H9 (cell line): ENCODE data around the gene KIF3B. TPM values are rescaled to one million over a fixed set of nuclear protein-coding genes. Genes with fewer than 3 reads are reported as not detected.
"Not testable (repeated sequence)": the region's sequence is repeated elsewhere in the genome, so short reads cannot be mapped to it uniquely, and the experiment has no call there.

Source experiments
- DNase-seq: peaks from one replicate; pipeline ENCODE4 v3.0.0-alpha.2; 2017
- H2AFZ ChIP-seq: one replicate; pipeline ENCODE4 v1.6.1; 2013; ENCODE audit warnings: mild to moderate bottlenecking, low read length, control low read depth, moderate library complexity
- H2AK5ac ChIP-seq: 2 replicates; pipeline ENCODE4 v1.6.1; 2013; ENCODE audit warnings: low read length, control low read depth, mixed read lengths; ENCODE audit not compliant: insufficient read length
- H2BK120ac ChIP-seq: one replicate; pipeline ENCODE4 v1.6.1; 2013; ENCODE audit warnings: low read depth, mild to moderate bottlenecking, low read length, control low read depth, inconsistent platforms; ENCODE audit not compliant: poor library complexity, severe bottlenecking
- H2BK12ac ChIP-seq: 2 replicates; pipeline ENCODE4 v1.6.1; 2013; ENCODE audit warnings: low read length, control low read depth, mixed read lengths, low read depth; ENCODE audit not compliant: insufficient read length
- H2BK15ac ChIP-seq: 2 replicates; pipeline ENCODE4 v1.6.1; 2013; ENCODE audit warnings: low read depth, low read length, control low read depth
- H2BK20ac ChIP-seq: one replicate; pipeline ENCODE4 v1.6.1; 2013; ENCODE audit warnings: low read depth, mild to moderate bottlenecking, low read length, control low read depth, inconsistent platforms; ENCODE audit not compliant: poor library complexity, severe bottlenecking
- H2BK5ac ChIP-seq: 2 replicates; pipeline ENCODE4 v1.6.1; 2013; ENCODE audit warnings: low read length, control low read depth, mixed read lengths; ENCODE audit not compliant: insufficient read length
- H3K14ac ChIP-seq: 2 replicates; pipeline ENCODE4 v1.6.1; 2013; ENCODE audit warnings: low read length, control low read depth; ENCODE audit not compliant: insufficient read depth
- H3K18ac ChIP-seq: 2 replicates; pipeline ENCODE4 v1.6.1; 2013; ENCODE audit warnings: low read depth, mild to moderate bottlenecking, mixed read lengths, low read length, control low read depth; ENCODE audit not compliant: insufficient read length
- H3K23ac ChIP-seq: 2 replicates; pipeline ENCODE4 v1.6.1; 2013; ENCODE audit warnings: low read length, control low read depth, mixed read lengths, low read depth; ENCODE audit not compliant: insufficient read length
- H3K23me2 ChIP-seq: 2 replicates; pipeline ENCODE4 v1.6.1; 2013; ENCODE audit warnings: low read depth, mild to moderate bottlenecking, mixed read lengths, low read length, control low read depth; ENCODE audit not compliant: insufficient read length, poor library complexity, severe bottlenecking
- H3K27ac ChIP-seq: 2 replicates; pipeline ENCODE4 v1.5.1; 2013; ENCODE audit warnings: low read length, control low read depth, mixed read lengths, low read depth; ENCODE audit not compliant: insufficient read length
- H3K27me3 ChIP-seq: 2 replicates; pipeline ENCODE4 v1.6.1; 2013; ENCODE audit warnings: low read length, control low read depth, inconsistent platforms; ENCODE audit not compliant: insufficient read depth
- H3K4ac ChIP-seq: 2 replicates; pipeline ENCODE4 v1.6.1; 2013; ENCODE audit warnings: low read depth, mild to moderate bottlenecking, control low read depth, inconsistent platforms, low read length, moderate library complexity
- H3K4me1 ChIP-seq: 2 replicates; pipeline ENCODE4 v1.6.1; 2013; ENCODE audit warnings: low read length, control low read depth, inconsistent platforms; ENCODE audit not compliant: insufficient read depth
- H3K4me2 ChIP-seq: 2 replicates; pipeline ENCODE4 v1.6.1; 2013; ENCODE audit warnings: low read length, control low read depth, mixed read lengths; ENCODE audit not compliant: insufficient read length, insufficient read depth
- H3K56ac ChIP-seq: 2 replicates; pipeline ENCODE4 v1.6.1; 2013; ENCODE audit warnings: low read depth, mild to moderate bottlenecking, mixed read lengths, low read length, control low read depth; ENCODE audit not compliant: insufficient read length
- H3K79me1 ChIP-seq: 2 replicates; pipeline ENCODE4 v1.6.1; 2013; ENCODE audit warnings: low read depth, mild to moderate bottlenecking, moderate library complexity, low read length, control low read depth, inconsistent platforms; ENCODE audit not compliant: insufficient read depth, poor library complexity, severe bottlenecking
- H3K79me2 ChIP-seq: 2 replicates; pipeline ENCODE4 v1.6.1; 2013; ENCODE audit warnings: low read length, control low read depth, inconsistent platforms; ENCODE audit not compliant: insufficient read depth
- H3K9ac ChIP-seq: 2 replicates; pipeline ENCODE4 v1.6.1; 2013; ENCODE audit warnings: low read length, control low read depth, mixed read lengths; ENCODE audit not compliant: insufficient read length; ENCODE audit errors: extremely low read depth
- H3K9me3 ChIP-seq: one replicate; pipeline ENCODE4 v1.6.1; 2013; ENCODE audit warnings: low read depth, low read length, inconsistent platforms; ENCODE audit not compliant: control insufficient read depth
- H3T11ph ChIP-seq: one replicate; pipeline ENCODE4 v1.6.1; 2013; ENCODE audit warnings: mild to moderate bottlenecking, low read length, control low read depth, inconsistent platforms
- H4K20me1 ChIP-seq: one replicate; pipeline ENCODE4 v1.6.1; 2013; ENCODE audit not compliant: control insufficient read depth, insufficient read length, insufficient read depth
- H4K5ac ChIP-seq: 2 replicates; pipeline ENCODE4 v1.6.1; 2013; ENCODE audit warnings: low read depth, mild to moderate bottlenecking, mixed read lengths, low read length, control low read depth; ENCODE audit not compliant: insufficient read length
- H4K8ac ChIP-seq: replicated peaks from 2 replicates; pipeline ENCODE4 v1.6.1; 2013; ENCODE audit warnings: low read length, control low read depth, mixed read lengths, low read depth; ENCODE audit not compliant: insufficient read length
- H4K91ac ChIP-seq: 2 replicates; pipeline ENCODE4 v1.6.1; 2013; ENCODE audit warnings: low read depth, mild to moderate bottlenecking, moderate library complexity, mixed read lengths, low read length, control low read depth; ENCODE audit not compliant: insufficient read length
- H3K27ac Mint-ChIP-seq, 3 experiments: 2 replicates in 2 of 3; 3 replicates in 1 of 3; pipeline ENCODE4 v1.8.0; 2020 to 2021; ENCODE audit warnings: mixed read lengths in 3 of 3, mild to moderate bottlenecking in 1 of 3, moderate library complexity in 1 of 3
- H3K27me3 Mint-ChIP-seq: 2 replicates; pipeline ENCODE4 v1.8.0; 2021; ENCODE audit warnings: low read depth, mild to moderate bottlenecking, moderate library complexity, mixed read lengths
- H3K36me3 Mint-ChIP-seq, 3 experiments: 2 replicates in 2 of 3; 3 replicates in 1 of 3; pipeline ENCODE4 v1.8.0; 2020 to 2021; ENCODE audit warnings: low read depth in 3 of 3, mixed read lengths in 3 of 3; ENCODE audit not compliant: insufficient read depth in 1 of 3
- H3K4me1 Mint-ChIP-seq, 2 experiments: 2 replicates each; pipeline ENCODE4 v1.8.0; 2020; ENCODE audit warnings: mixed read lengths in 2 of 2
- H3K4me3 Mint-ChIP-seq, 2 experiments: 2 replicates in 1 of 2; 3 replicates in 1 of 2; pipeline ENCODE4 v1.8.0; 2020 to 2021; ENCODE audit warnings: mild to moderate bottlenecking in 2 of 2, mixed read lengths in 2 of 2, moderate library complexity in 1 of 2
- H3K9me3 Mint-ChIP-seq, 2 experiments: 2 replicates in 1 of 2; 3 replicates in 1 of 2; pipeline ENCODE4 v1.8.0; 2020; ENCODE audit warnings: mild to moderate bottlenecking in 2 of 2, mixed read lengths in 2 of 2, moderate library complexity in 1 of 2
- CTCF ChIP-seq: fragments of 200-600 bp; sonication (generic); conservative IDR thresholded peaks from 3 replicates; pipeline ENCODE4 v1.8.0; 2021; ENCODE audit warnings: antibody characterized with exemption, mild to moderate bottlenecking
- WGBS: extraction: QIAGEN DNeasy Blood & Tissue Kit; methylation state at CpG from one replicate; pipeline ENCODE4 v1.1.7; 2013; ENCODE audit warnings: missing lambda C conversion rate, low lambda C conversion rate, mixed read lengths; ENCODE audit not compliant: insufficient read length; ENCODE audit errors: extremely low coverage; 5-methylcytosine and 5-hydroxymethylcytosine counted together
- total RNA-seq: library from RNA; stranded (reverse); gene quantifications from 2 replicates; pipeline ENCODE4 v1.2.1, GENCODE V29; 2021

The KIF3B gene
- total RNA-seq, 1 experiment from 2014 or later, result 29.7 TPM

GRCh38 chr20:32274359-32274758, 3.1 kb upstream of the KIF3B start:
- H3K27me3 Mint-ChIP-seq, result peaks cover 19% of the 10 kb centered on the region
- WGBS, result no CpG with 5 or more reads among the region's 3 CpGs

GRCh38 chr20:32275163-32275562, 2.3 kb upstream of the KIF3B start:
- not testable (repeated sequence) for H3K4me3 Mint-ChIP-seq, H3K23ac ChIP-seq, H3K9me3 Mint-ChIP-seq, H3K9me3 ChIP-seq, H2BK12ac ChIP-seq, H3K27me3 ChIP-seq, H3K18ac ChIP-seq, H2BK15ac ChIP-seq, H2AK5ac ChIP-seq, H3K36me3 Mint-ChIP-seq, H2AFZ ChIP-seq, H2BK5ac ChIP-seq, H3K14ac ChIP-seq, H4K91ac ChIP-seq, H3K27ac ChIP-seq, DNase-seq, H3K4me1 ChIP-seq, H2BK20ac ChIP-seq, H4K20me1 ChIP-seq, H4K5ac ChIP-seq, H3K4ac ChIP-seq, H2BK120ac ChIP-seq, H3K79me1 ChIP-seq, H3T11ph ChIP-seq, H3K27ac Mint-ChIP-seq, H4K8ac ChIP-seq, H3K9ac ChIP-seq, H3K23me2 ChIP-seq, H3K4me2 ChIP-seq, H3K79me2 ChIP-seq, H3K56ac ChIP-seq
- H3K4me1 Mint-ChIP-seq, result peaks cover 9 to 10% of the 10 kb centered on the region in 2 experiments
- peaks cover 19% of the 10 kb centered on the region for H3K27me3 Mint-ChIP-seq
- no CpG with 5 or more reads among the region's 3 CpGs for WGBS

More at GRCh38 chr20:32274359-32274758, 3.1 kb upstream of the KIF3B start:
- Histone ChIP-seq H3K18ac (no peak overlapping the region), H3K4ac (no peak overlapping the region), H3K9me3 (no peaks in the 10 kb centered on the region), H4K91ac (no peak overlapping the region), H4K5ac (no peak overlapping the region), H3K79me1 (no peaks in the 10 kb centered on the region), H2AFZ (no peak overlapping the region), H3K56ac (no peak overlapping the region), H3K79me2 (no peaks in the 10 kb centered on the region), H3K23me2 (peaks cover 3% of the 10 kb centered on the region), H2AK5ac (no peak overlapping the region), H3K27ac (no peak overlapping the region), H2BK120ac (no peak overlapping the region), H4K8ac (no peak overlapping the region), H4K20me1 (no peaks in the 10 kb centered on the region), H3K9ac (no peak overlapping the region), H2BK15ac (no peak overlapping the region), H3K4me2 (no peak overlapping the region), H2BK12ac (no peak overlapping the region), H3K14ac (no peak overlapping the region), H2BK20ac (no peak overlapping the region), H3K27me3 (no peaks in the 10 kb centered on the region), H2BK5ac (no peak overlapping the region), H3T11ph (no peak overlapping the region), H3K4me1 (no peaks in the 10 kb centered on the region), H3K23ac (no peak overlapping the region)
- TF ChIP-seq CTCF, result no peak
- no peak overlapping the region for H3K4me3 Mint-ChIP-seq
- H3K4me1 Mint-ChIP-seq, result peaks cover 9 to 10% of the 10 kb centered on the region in 2 experiments
- no peaks in the 10 kb centered on the region for H3K36me3 Mint-ChIP-seq
- H3K9me3 Mint-ChIP-seq, result no peaks in the 10 kb centered on the region
- no peak overlapping the region; a peak in 1 of 7 replicates for H3K27ac Mint-ChIP-seq
- no peak for DNase-seq
